Measurements from ENCODE around the gene CERS2. TPM values are rescaled to one million over a fixed set of nuclear protein-coding genes. Genes with fewer than 3 reads are reported as not detected.

CERS2 gene
- total RNA-seq, 1 donor from 2014 or later = 96.1 TPM

DNA sequence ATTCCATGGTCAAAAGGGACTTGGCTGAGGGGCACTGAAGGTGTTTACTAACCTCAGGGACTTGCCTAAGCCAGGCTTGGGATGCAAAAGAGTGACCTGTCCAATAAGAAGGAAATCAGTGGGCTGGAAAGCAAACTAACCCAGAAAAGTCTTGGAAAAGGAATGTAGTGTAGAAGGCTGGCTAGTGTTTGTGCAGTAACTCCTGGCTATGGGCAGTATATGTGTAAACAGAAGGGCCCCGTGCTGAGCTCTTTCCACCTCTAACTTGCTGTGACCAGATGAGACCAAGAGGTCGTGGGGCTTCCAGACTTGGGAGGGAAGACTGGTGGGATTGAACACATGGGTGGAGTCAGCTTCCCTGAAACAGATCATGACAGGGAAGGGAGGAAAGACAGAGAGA is 28.0 kb upstream of the CERS2 start:
- DNase-seq (ENCODE audit: low read depth) = no peak
- TF ChIP-seq, protein P1, sequence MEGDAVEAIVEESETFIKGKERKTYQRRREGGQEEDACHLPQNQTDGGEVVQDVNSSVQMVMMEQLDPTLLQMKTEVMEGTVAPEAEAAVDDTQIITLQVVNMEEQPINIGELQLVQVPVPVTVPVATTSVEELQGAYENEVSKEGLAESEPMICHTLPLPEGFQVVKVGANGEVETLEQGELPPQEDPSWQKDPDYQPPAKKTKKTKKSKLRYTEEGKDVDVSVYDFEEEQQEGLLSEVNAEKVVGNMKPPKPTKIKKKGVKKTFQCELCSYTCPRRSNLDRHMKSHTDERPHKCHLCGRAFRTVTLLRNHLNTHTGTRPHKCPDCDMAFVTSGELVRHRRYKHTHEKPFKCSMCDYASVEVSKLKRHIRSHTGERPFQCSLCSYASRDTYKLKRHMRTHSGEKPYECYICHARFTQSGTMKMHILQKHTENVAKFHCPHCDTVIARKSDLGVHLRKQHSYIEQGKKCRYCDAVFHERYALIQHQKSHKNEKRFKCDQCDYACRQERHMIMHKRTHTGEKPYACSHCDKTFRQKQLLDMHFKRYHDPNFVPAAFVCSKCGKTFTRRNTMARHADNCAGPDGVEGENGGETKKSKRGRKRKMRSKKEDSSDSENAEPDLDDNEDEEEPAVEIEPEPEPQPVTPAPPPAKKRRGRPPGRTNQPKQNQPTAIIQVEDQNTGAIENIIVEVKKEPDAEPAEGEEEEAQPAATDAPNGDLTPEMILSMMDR (conservative IDR thresholded peaks at IDR 0.05; ENCODE audit: low read depth, low read length) = no peak

DNA sequence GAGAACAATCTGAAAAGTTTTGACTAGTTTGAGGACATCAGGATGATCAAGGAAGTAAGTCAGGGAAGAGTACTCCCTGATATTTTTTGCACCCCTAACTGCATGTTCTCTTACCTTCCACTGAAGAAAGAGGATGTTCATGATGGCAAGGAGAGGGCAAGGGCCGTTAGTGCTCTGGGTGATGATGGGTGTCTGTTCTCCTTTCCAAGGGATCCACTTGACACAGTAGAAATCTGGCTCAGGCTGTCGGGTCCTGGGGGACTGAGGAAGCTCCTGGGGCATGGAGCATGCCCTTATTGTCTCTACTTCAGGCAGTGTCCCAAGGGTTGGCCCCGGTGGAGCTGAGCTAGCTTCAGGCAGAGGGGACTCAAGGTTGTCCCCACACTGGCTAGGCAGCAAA is 27.4 kb upstream of the CERS2 start:
- no peak for DNase-seq (ENCODE audit: low read depth)
- TF ChIP-seq, protein P1 (conservative IDR thresholded peaks at IDR 0.05; ENCODE audit: low read depth, low read length) = no peak

More for the DNA sequence above, 28.0 kb upstream of the CERS2 start:
- H3K4me3 ChIP-seq (ENCODE audit: low read depth, low read length) = peak overlapping the region; percentile 32

GRCh38 chr1:151001602-151002001 is 27.0 kb upstream of the CERS2 start:
- DNase-seq (ENCODE audit: low read depth) = no peak
- TF ChIP-seq, protein P1 (conservative IDR thresholded peaks at IDR 0.05; ENCODE audit: low read depth, low read length) = no peak
- no peak overlapping the region for H3K4me3 ChIP-seq (ENCODE audit: low read depth, low read length)

More for the DNA sequence above, 27.4 kb upstream of the CERS2 start:
- no peak overlapping the region for H3K4me3 ChIP-seq (ENCODE audit: low read depth, low read length)

DNA sequence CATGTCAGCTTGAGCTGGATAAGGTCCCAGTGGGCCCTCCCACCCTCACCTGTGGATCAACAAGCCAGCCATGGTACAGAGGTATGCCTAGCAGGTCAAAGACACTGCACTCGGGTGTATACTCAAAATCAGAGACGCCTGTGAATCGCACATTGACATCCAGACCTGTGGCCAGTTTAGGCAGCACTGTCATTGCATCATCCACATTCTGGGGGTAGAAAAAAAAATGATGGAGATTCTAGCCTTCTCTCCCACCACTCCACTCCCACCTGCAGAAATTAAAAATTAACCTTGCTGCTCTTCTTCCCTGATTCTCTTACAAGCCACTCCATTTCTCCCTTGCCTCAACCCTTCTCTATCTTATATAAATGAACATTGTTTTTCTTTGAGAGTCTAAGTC is 25.8 kb upstream of the CERS2 start:
- DNase-seq (ENCODE audit: low read depth) = no peak
- no peak overlapping the region for H3K4me3 ChIP-seq (ENCODE audit: low read depth, low read length)
- TF ChIP-seq, protein P1 (conservative IDR thresholded peaks at IDR 0.05; ENCODE audit: low read depth, low read length) = no peak

GRCh38 chr1:150999926-151000325 is 25.3 kb upstream of the CERS2 start:
- TF ChIP-seq, protein P1 (conservative IDR thresholded peaks at IDR 0.05; ENCODE audit: low read depth, low read length) = no peak
- DNase-seq (ENCODE audit: low read depth) = no peak
- no peak overlapping the region for H3K4me3 ChIP-seq (ENCODE audit: low read depth, low read length)

DNA sequence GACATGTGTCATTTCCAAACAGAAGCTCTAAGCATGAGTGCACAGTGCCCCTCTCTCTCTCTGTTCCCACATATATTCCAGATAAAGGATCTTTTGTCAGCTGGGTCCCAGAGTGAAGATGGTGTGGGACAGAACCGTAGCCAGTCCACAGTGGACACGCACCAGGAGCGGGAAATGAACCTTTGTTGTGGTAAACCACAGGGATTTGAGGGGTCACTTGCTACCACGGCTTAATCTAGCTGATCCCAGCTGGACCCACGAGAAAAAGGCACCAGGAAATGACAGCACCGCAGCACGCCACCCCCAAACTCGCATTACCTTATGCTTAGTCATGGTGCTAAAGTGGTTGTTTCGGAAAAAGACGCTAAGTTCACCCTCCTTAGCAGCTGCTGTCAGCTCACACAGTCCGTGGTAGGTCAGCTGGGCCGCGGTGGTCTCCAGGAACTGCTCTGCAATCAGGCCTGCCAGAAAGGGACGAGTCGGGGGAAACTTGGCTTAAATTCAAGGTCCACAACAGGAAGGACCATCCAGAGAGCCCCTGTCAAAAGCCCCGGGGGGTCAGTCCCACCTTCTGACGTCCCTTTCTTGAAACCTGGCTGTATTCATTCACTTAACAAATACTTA is 24.5 kb upstream of the CERS2 start:
- no peak for DNase-seq (ENCODE audit: low read depth)
- TF ChIP-seq, protein P1 (conservative IDR thresholded peaks at IDR 0.05; ENCODE audit: low read depth, low read length) = no peak
- H3K4me3 ChIP-seq (ENCODE audit: low read depth, low read length) = no peak overlapping the region

GRCh38 chr1:150997949-150998348 is 23.3 kb upstream of the CERS2 start:
- DNase-seq (ENCODE audit: low read depth) = no peak

More at GRCh38 chr1:150997949-150998348, 23.3 kb upstream of the CERS2 start:
- TF ChIP-seq, protein P1 (conservative IDR thresholded peaks at IDR 0.05; ENCODE audit: low read depth, low read length) = no peak
- no peak overlapping the region for H3K4me3 ChIP-seq (ENCODE audit: low read depth, low read length)

Measured in epithelial cell of proximal tubule (primary cell).